Psoas muscle (tissue), 8 donors: Measurements from ENCODE around the gene NBEA. TPM values are rescaled to one million over a fixed set of nuclear protein-coding genes. Genes with fewer than 3 reads are reported as not detected.

Source experiments
- ATAC-seq, 4 donors: fragments of 200-7000 bp; cut with Tn5 transposase; one replicate each; pipeline ENCODE4 v1.9.1; 2020; ENCODE audit warnings: moderate library complexity in 3 of 4, mild to moderate bottlenecking in 2 of 4
- DNase-seq, 2 donors: peaks; one replicate each; pipeline ENCODE4 v3.0.0-alpha.2; 2020
- H3K27ac ChIP-seq: fragments of 200-600 bp; one replicate; pipeline ENCODE4 v1.8.0; 2022
- H3K27me3 ChIP-seq, 3 donors: fragments of 200-600 bp in 1 of 3; one replicate each; pipeline versions ENCODE4 v1.6.1 to v1.8.0; 2013 to 2022; ENCODE audit warnings: low read length in 2 of 3, mild to moderate bottlenecking in 2 of 3, moderate library complexity in 1 of 3; ENCODE audit not compliant: insufficient read depth in 3 of 3
- H3K36me3 ChIP-seq, 2 donors: fragments of 200-600 bp in 1 of 2; one replicate each; pipeline versions ENCODE4 v1.6.1 to v1.8.0; 2013 to 2022; ENCODE audit warnings: low read depth in 1 of 2, mild to moderate bottlenecking in 1 of 2, moderate library complexity in 1 of 2; ENCODE audit not compliant: insufficient read depth in 1 of 2
- H3K4me1 ChIP-seq: fragments of 200-600 bp; one replicate; pipeline ENCODE4 v1.8.0; 2022
- H3K4me3 ChIP-seq: fragments of 200-600 bp; one replicate; pipeline ENCODE4 v1.8.0; 2022; ENCODE audit warnings: mild to moderate bottlenecking
- H3K9me3 ChIP-seq: fragments of 200-600 bp; one replicate; pipeline ENCODE4 v1.8.0; 2022
- CTCF ChIP-seq: fragments of 200-600 bp; IDR thresholded peaks from one replicate; pipeline ENCODE4 v1.8.0; 2022; ENCODE audit warnings: antibody characterized with exemption
- WGBS, 3 donors: extraction: QIAGEN DNeasy Blood & Tissue Kit; methylation state at CpG; one replicate each; pipeline versions ENCODE4 v1.1.6 to v1.1.7; 2013; 5-methylcytosine and 5-hydroxymethylcytosine counted together
- intact Hi-C, 2 donors: fragments of 100-400 bp; cut with DNase I; formaldehyde crosslinking; loops; one replicate each; pipeline versions ENCODE4 v1.11.0 to v1.14.2; 2022
- polyA plus RNA-seq, 3 donors: library from polyadenylated mRNA; stranded (reverse); fragments of 200-250 nt; gene quantifications; one replicate each; pipeline ENCODE4 v1.2.3, GENCODE V29; 2013
- total RNA-seq, 4 donors: library from RNA; stranded (reverse); fragmentation: NEBNext Ultra II Directional in 2 of 4; extraction: Animal tissue kit (Norgen Biotek cat#: 25700) in 2 of 4; gene quantifications; one replicate each; pipeline versions ENCODE4 v1.2.1 to v1.2.4, GENCODE V29; 2021 to 2023
- donor health status: healthy with polysubstance abuse.
- donor health status: DM: no; HTN: no; CAD: no; lungs with moderate emphysema.
- donor health status: Bipolar disorder and iron deficiency.
- donor health status: healthy.
- donor health status: DM: yes; HTN: yes; CAD: no.
- donor health status: DM: no; HTN: no; CAD: no.
- donor health status: DM: no; HTN: no; CAD: no.
- donor health status: DM: yes; HTN: yes; CAD: no.

Gene NBEA
- total and polyA plus RNA-seq, 7 donors: 0.99 to 5.3 (median 1.5) TPM

GRCh38 chr13:35474496-35475211 is 532.6 kb downstream of the NBEA start:
- H3K27me3 ChIP-seq: no peaks in the 10 kb centered on the region
- no peaks in the 10 kb centered on the region for H3K4me1 ChIP-seq
- ATAC-seq (no peak), DNase-seq (no peak)
- peak overlapping the region; percentile 72 for H3K27ac ChIP-seq
- H3K9me3 ChIP-seq: no peaks in the 10 kb centered on the region
- peak overlapping the region; percentile 70 for H3K4me3 ChIP-seq
- no peaks in the 10 kb centered on the region for H3K36me3 ChIP-seq
- no peak for TF ChIP-seq CTCF
- intact Hi-C loops: no loop called here
- 15 to 17% (median 16%) methylated on average over 17 of the region's 17 CpGs for WGBS, 3 donors

GRCh38 chr13:35475212-35475959 is 533.3 kb downstream of the NBEA start:
- peak overlapping the region; percentile 70 for H3K4me3 ChIP-seq
- H3K4me1 ChIP-seq: no peaks in the 10 kb centered on the region
- DNase-seq (peak; percentile 49 to 86), ATAC-seq (peak; percentile 59 to 72 (median 66))
- no peaks in the 10 kb centered on the region for H3K9me3 ChIP-seq
- peak overlapping the region; percentile 72 for H3K27ac ChIP-seq
- intact Hi-C loops: no loop called here
- no peaks in the 10 kb centered on the region for H3K36me3 ChIP-seq
- no peak for TF ChIP-seq CTCF
- 8 to 11% (median 9%) methylated on average over 47 of the region's 47 CpGs for WGBS, 3 donors
- H3K27me3 ChIP-seq: no peaks in the 10 kb centered on the region

GRCh38 chr13:35475960-35476943 is 534.2 kb downstream of the NBEA start, which contains the start of gene MAB21L1:
Gene MAB21L1, minus strand, starts transcription at chr13:35476689. Its CDS starts 551 bp downstream, at chr13:35476138.
- H3K4me3 ChIP-seq: peak within 1 kb of the TSS; percentile 70
- no peaks in the 10 kb centered on the region for H3K27me3 ChIP-seq
- WGBS, 3 donors: 15 to 17% (median 17%) methylated on average over 35 of the region's 35 CpGs
- TF ChIP-seq CTCF: no peak
- no peaks in the 10 kb centered on the region for H3K36me3 ChIP-seq
- no peaks in the 10 kb centered on the region for H3K9me3 ChIP-seq
- DNase-seq (peak; percentile 33 to 84), ATAC-seq (peak; percentile 58 to 81 (median 77))
- intact Hi-C loops: no loop called here
- no peaks in the 10 kb centered on the region for H3K4me1 ChIP-seq
- peak within 1 kb of the TSS; percentile 72 for H3K27ac ChIP-seq

- Histone ChIP-seq H3K27ac (no peak overlapping the region), H3K4me1 (no peaks in the 10 kb centered on the region), H3K4me3 (peak overlapping the region; percentile 70), H3K36me3 (no peaks in the 10 kb centered on the region), H3K9me3 (no peaks in the 10 kb centered on the region), H3K27me3 (no peaks in the 10 kb centered on the region)
- intact Hi-C loops: no loop called here
- DNase-seq (no peak), ATAC-seq (no peak)
- no peak for TF ChIP-seq CTCF
- 76 to 91% (median 80%) methylated on average over 5 of the region's 5 CpGs for WGBS, 3 donors
Observed at GRCh38 chr13:35477386-35477946, 535.4 kb downstream of the NBEA start.
